H1 (cell line): ENCODE measurements around the gene ARSI. TPM values are rescaled to one million over a fixed set of nuclear protein-coding genes. Genes with fewer than 3 reads are reported as not detected.
A peak's percentile ranks its signal among the peaks of the same experiment; 100 is the strongest.

ENCODE experiments used
- CTCF ChIA-PET: fragments of 300-600 bp; sonication (Branson Sonifier 250); formaldehyde crosslinking; loops from one replicate; lab custom pipeline; 2021; ENCODE audit not compliant: partially characterized antibody; lab: Charles Lee
- POLR2A ChIA-PET: fragments of 300-600 bp; sonication (Branson Sonifier 250); formaldehyde crosslinking; loops from one replicate; lab custom pipeline; 2021; ENCODE audit warnings: inconsistent platforms; ENCODE audit not compliant: partially characterized antibody; lab: Charles Lee
- DNase-seq, 2 experiments: peaks; one replicate each; pipeline versions ENCODE4 v3.0.0 to v3.0.0-alpha.2; 2010 to 2022; ENCODE audit warnings: low spot score in 2 of 2, low read depth in 1 of 2, mixed read lengths in 1 of 2
- FAIRE-seq: peaks from 2 replicates; lab custom pipeline; 2011; peaks lifted over from hg19 to GRCh38; lab: Jason Lieb, UNC
- H2AFZ ChIP-seq: 2 replicates; pipeline ENCODE4 v1.8.1; 2012; ENCODE audit warnings: low read length, inconsistent platforms
- H2AK5ac ChIP-seq: 2 replicates; pipeline ENCODE4 v1.6.1; 2013; ENCODE audit warnings: low read depth, low read length
- H2BK120ac ChIP-seq: replicated peaks from 2 replicates; pipeline ENCODE3; 2013; ENCODE audit warnings: low read depth, low read length, inconsistent platforms
- H2BK12ac ChIP-seq: 2 replicates; pipeline ENCODE4 v1.6.1; 2013; ENCODE audit warnings: low read depth, low read length
- H2BK15ac ChIP-seq: 2 replicates; pipeline ENCODE4 v1.6.1; 2013; ENCODE audit warnings: low read length
- H2BK20ac ChIP-seq: 2 replicates; pipeline ENCODE4 v1.6.1; 2013; ENCODE audit warnings: low read length
- H2BK5ac ChIP-seq: 2 replicates; pipeline ENCODE4 v1.6.1; 2013; ENCODE audit warnings: low read depth, low read length
- H3K14ac ChIP-seq: 2 replicates; pipeline ENCODE4 v1.6.1; 2013; ENCODE audit warnings: inconsistent platforms; ENCODE audit not compliant: insufficient read length
- H3K18ac ChIP-seq: 2 replicates; pipeline ENCODE4 v1.6.1; 2013; ENCODE audit warnings: low read length; ENCODE audit errors: extremely low read depth
- H3K23ac ChIP-seq: 2 replicates; pipeline ENCODE4 v1.6.1; 2013; ENCODE audit warnings: inconsistent platforms; ENCODE audit not compliant: insufficient read length
- H3K23me2 ChIP-seq: 2 replicates; pipeline ENCODE4 v1.6.1; 2013; ENCODE audit warnings: low read depth, low read length
- H3K27ac ChIP-seq: 2 replicates; pipeline ENCODE4 v1.6.1; 2011; ENCODE audit warnings: low read depth, low read length, inconsistent platforms
- H3K27me3 ChIP-seq, 4 experiments: replicated peaks in 1 of 4; 1 replicate in 1 of 4; 2 replicates in 3 of 4; pipeline versions ENCODE4 v1.6.1 to v1.8.1; 2011 to 2013; ENCODE audit warnings: low read length in 3 of 4, mild to moderate bottlenecking in 3 of 4, inconsistent platforms in 2 of 4, mixed read lengths in 2 of 4, moderate library complexity in 1 of 4; ENCODE audit not compliant: control insufficient read depth in 3 of 4, insufficient read depth in 3 of 4; ENCODE audit errors: extremely low read depth in 1 of 4
- H3K36me3 ChIP-seq, 4 experiments: 2 replicates each; pipeline versions ENCODE4 v1.6.1 to v1.8.1; 2011 to 2013; ENCODE audit warnings: mild to moderate bottlenecking in 4 of 4, low read length in 3 of 4, moderate library complexity in 2 of 4, control low read depth in 1 of 4, inconsistent platforms in 1 of 4; ENCODE audit not compliant: insufficient read depth in 4 of 4, control insufficient read depth in 2 of 4
- H3K4ac ChIP-seq: replicated peaks from 2 replicates; pipeline ENCODE3; 2013; ENCODE audit warnings: low read length, low read depth, mixed read lengths, inconsistent platforms; ENCODE audit not compliant: insufficient read length
- H3K4me1 ChIP-seq, 4 experiments: replicated peaks in 1 of 4; 1 replicate in 1 of 4; 2 replicates in 3 of 4; pipeline versions ENCODE4 v1.6.1 to v1.8.1; 2011 to 2013; ENCODE audit warnings: low read length in 3 of 4, inconsistent platforms in 2 of 4, mixed read lengths in 1 of 4; ENCODE audit not compliant: insufficient read depth in 4 of 4, control insufficient read depth in 3 of 4
- H3K4me2 ChIP-seq, 2 experiments: 2 replicates each; pipeline versions ENCODE4 v1.6.1 to v1.8.1; 2011 to 2013; ENCODE audit warnings: low read depth in 2 of 2, low read length in 2 of 2, control low read depth in 1 of 2, inconsistent platforms in 1 of 2, mild to moderate bottlenecking in 1 of 2; ENCODE audit not compliant: insufficient read depth in 1 of 2
- H3K4me3 ChIP-seq, 4 experiments: fragments of 200-600, 300-600 bp in 1 of 4; sonication (generic), shearing (Covaris generic), sonication (Bioruptor Twin) in 1 of 4; 2 replicates each; pipeline versions ENCODE4 v1.5.1 to v1.8.1; 2011 to 2016; ENCODE audit warnings: low read length in 4 of 4, low read depth in 3 of 4, control low read depth in 2 of 4, inconsistent platforms in 2 of 4, mild to moderate bottlenecking in 2 of 4, mixed read lengths in 1 of 4, moderate library complexity in 1 of 4; ENCODE audit not compliant: insufficient read depth in 2 of 4; ENCODE audit errors: extremely low read depth in 1 of 4
- H3K56ac ChIP-seq: replicated peaks from 2 replicates; pipeline ENCODE3; 2013; ENCODE audit warnings: low read depth, mild to moderate bottlenecking, mixed read lengths, low read length, inconsistent platforms; ENCODE audit not compliant: insufficient read length
- H3K79me1 ChIP-seq: 2 replicates; pipeline ENCODE4 v1.6.1; 2013; ENCODE audit warnings: low read depth, low read length, control low read depth
- H3K79me2 ChIP-seq, 2 experiments: 2 replicates each; pipeline versions ENCODE4 v1.6.1 to v1.8.1; 2012 to 2013; ENCODE audit warnings: low read length in 2 of 2, mild to moderate bottlenecking in 2 of 2, inconsistent platforms in 1 of 2; ENCODE audit not compliant: insufficient read depth in 2 of 2, control insufficient read depth in 1 of 2
- H3K9ac ChIP-seq, 4 experiments: replicated peaks in 1 of 4; 1 replicate in 1 of 4; 2 replicates in 3 of 4; pipeline versions ENCODE4 v1.6.1 to v1.8.1; 2011 to 2013; ENCODE audit warnings: low read depth in 3 of 4, low read length in 3 of 4, control low read depth in 2 of 4, mild to moderate bottlenecking in 2 of 4, moderate library complexity in 2 of 4, inconsistent platforms in 1 of 4; ENCODE audit errors: extremely low read depth in 1 of 4
- H3K9me3 ChIP-seq, 2 experiments: 2 replicates each; pipeline versions ENCODE4 v1.6.1 to v1.8.1; 2012 to 2013; ENCODE audit warnings: mild to moderate bottlenecking in 2 of 2, moderate library complexity in 2 of 2, control low read depth in 1 of 2, inconsistent platforms in 1 of 2, low read depth in 1 of 2, low read length in 1 of 2, mixed read lengths in 1 of 2; ENCODE audit not compliant: insufficient read depth in 2 of 2
- H4K20me1 ChIP-seq, 2 experiments: replicated peaks in 1 of 2; 2 replicates each; pipeline versions ENCODE3 to v1.8.1; 2011 to 2013; ENCODE audit warnings: inconsistent platforms in 2 of 2, low read length in 2 of 2, mild to moderate bottlenecking in 1 of 2; ENCODE audit not compliant: insufficient read depth in 2 of 2, control insufficient read depth in 1 of 2
- H4K5ac ChIP-seq: 2 replicates; pipeline ENCODE4 v1.6.1; 2013; ENCODE audit warnings: low read length, low read depth, mixed read lengths, inconsistent platforms; ENCODE audit not compliant: insufficient read length
- H4K8ac ChIP-seq: 2 replicates; pipeline ENCODE4 v1.8.0; 2013; ENCODE audit warnings: mild to moderate bottlenecking, moderate library complexity, low read length, inconsistent platforms; ENCODE audit not compliant: insufficient read depth; ENCODE audit errors: extremely low read depth
- H4K91ac ChIP-seq: replicated peaks from 2 replicates; pipeline ENCODE3; 2013; ENCODE audit warnings: low read length, mixed read lengths, inconsistent platforms; ENCODE audit not compliant: insufficient read length
- POLR2AphosphoS5 ChIP-seq: IDR thresholded peaks from 2 replicates; pipeline ENCODE4 v1.6.1; 2011; ENCODE audit warnings: low read depth, low read length
- RAD21 ChIP-seq, 2 experiments: IDR thresholded peaks in 1 of 2; conservative IDR thresholded peaks in 1 of 2; 2 replicates each; pipeline ENCODE4 v1.6.1; 2011; ENCODE audit warnings: low read depth in 2 of 2, low read length in 2 of 2, improper control_type of control experiment in 1 of 2, inconsistent platforms in 1 of 2, mild to moderate bottlenecking in 1 of 2, moderate library complexity in 1 of 2
- WGBS, 2 experiments: shearing (Covaris generic) in 1 of 2; methylation state at CpG; one replicate each; pipeline versions ENCODE4 v1.1.6 to v1.1.7; 2013 to 2015; ENCODE audit warnings: low lambda C conversion rate in 2 of 2, mixed read lengths in 2 of 2, inconsistent platforms in 1 of 2, low coverage in 1 of 2, missing lambda C conversion rate in 1 of 2; ENCODE audit not compliant: insufficient replicate concordance in 2 of 2, insufficient coverage in 1 of 2, insufficient read length in 1 of 2; ENCODE audit errors: extremely low coverage in 1 of 2, missing lambda C conversion rate in 1 of 2; 5-methylcytosine and 5-hydroxymethylcytosine counted together
- polyA plus RNA-seq, 7 experiments: library from polyadenylated mRNA; depleted of rRNA in 3 of 7; stranded (reverse) in 5 of 7; unstranded in 2 of 7; fragments of >200 nt in 5 of 7; fragments of 200-250 nt in 2 of 7; gene quantifications; 1 replicate in 5 of 7; 2 replicates in 1 of 7; 4 replicates in 1 of 7; pipeline versions ENCODE4 v1.2.1 to v1.2.3, GENCODE V29; 2011 to 2013; ENCODE audit warnings: missing spikeins in 2 of 7, mixed read lengths in 2 of 7
- total RNA-seq: library from RNA; stranded (reverse); fragmentation: NEBNext Ultra II Directional; extraction: Animal tissue kit (Norgen Biotek cat#: 25700); gene quantifications from 2 replicates; pipeline ENCODE4 v1.2.1, GENCODE V29; 2021
- TF ChIP-seq, protein P1 (sequence below), 3 experiments: IDR thresholded peaks; 1 replicate in 2 of 3; 2 replicates in 1 of 3; pipeline versions ENCODE4 v1.5.1 to v1.6.1; 2011; ENCODE audit warnings: low read length in 3 of 3, mild to moderate bottlenecking in 3 of 3, inconsistent platforms in 2 of 3, low read depth in 1 of 3, moderate library complexity in 1 of 3; ENCODE audit not compliant: insufficient read depth in 1 of 3; ENCODE audit errors: control extremely low read depth in 1 of 3

The ARSI gene
- total and polyA plus RNA-seq, 2 of the 8 experiments (the other 6 are each of a cell fraction or from before 2014, with no cell fraction given), result 4.5 to 6.7 TPM

DNA sequence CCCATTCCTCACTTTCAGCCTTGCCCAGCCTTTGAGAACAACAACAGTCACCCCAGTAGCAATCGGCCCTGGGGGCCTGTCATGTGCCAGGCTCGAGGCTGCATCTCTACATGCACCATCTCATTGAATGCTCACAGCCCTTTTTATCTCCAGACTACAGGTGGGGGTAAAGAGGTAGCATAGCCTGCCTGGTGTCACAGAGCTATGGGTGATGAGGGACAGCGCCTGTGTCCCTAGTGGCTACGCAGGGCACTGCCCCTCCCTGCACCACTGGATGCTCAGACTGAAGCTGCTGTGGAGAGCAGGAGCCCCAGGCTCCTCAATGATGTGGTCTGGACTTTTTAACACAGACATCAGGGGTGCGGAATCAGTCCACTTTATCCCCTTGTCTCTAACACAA lies 15.9 kb downstream of the ARSI start:
- H3K79me2 ChIP-seq, result no peaks in the 10 kb centered on the region
- no peak overlapping the region for H3K4me2 ChIP-seq
- H3K18ac ChIP-seq, result no peak overlapping the region
- no peak overlapping the region for H2BK120ac ChIP-seq
- no peaks in the 10 kb centered on the region for H3K79me1 ChIP-seq
- FAIRE-seq (peak; percentile 42), DNase-seq (peak in 1 of 2 experiments; percentile 57)
- H2AFZ ChIP-seq, result no peak overlapping the region
- peaks cover 0 to 3% (median 0%) of the 10 kb centered on the region in 4 experiments; a peak in 2 of 7 replicates for H3K4me1 ChIP-seq
- ChIA-PET POLR2A (no interaction called here), CTCF (interaction anchor here (0.7 to 1.7 kb wide), 10 partner anchors 28 to 222 kb away, joined by 3 to 9 read pairs (median 3); no protein-coding TSS in a partner anchor)
- H4K8ac ChIP-seq, result no peak overlapping the region
- H3K4me3 ChIP-seq, result no peak overlapping the region
- H2AK5ac ChIP-seq, result no peak overlapping the region
- H3K23me2 ChIP-seq, result no peaks in the 10 kb centered on the region; the same call in 1 of the 2 replicates
- no peak overlapping the region for H4K5ac ChIP-seq
- H3K36me3 ChIP-seq, result no peaks in the 10 kb centered on the region
- no peaks in the 10 kb centered on the region for H3K9me3 ChIP-seq
- 62% methylated on average over 5 of the region's 5 CpGs; no CpG with 5 or more reads in 1 of the 2 experiments for WGBS, 2 experiments
- TF ChIP-seq RAD21 (IDR thresholded peaks at IDR 0.05 in 1 of 2, conservative IDR thresholded peaks at IDR 0.05 in 1 of 2; ENCODE audit: low read depth in 2 of 2, low read length in 2 of 2) (peak; percentile 55 to 68), POLR2AphosphoS5 (no peak)
- TF ChIP-seq, protein P1, sequence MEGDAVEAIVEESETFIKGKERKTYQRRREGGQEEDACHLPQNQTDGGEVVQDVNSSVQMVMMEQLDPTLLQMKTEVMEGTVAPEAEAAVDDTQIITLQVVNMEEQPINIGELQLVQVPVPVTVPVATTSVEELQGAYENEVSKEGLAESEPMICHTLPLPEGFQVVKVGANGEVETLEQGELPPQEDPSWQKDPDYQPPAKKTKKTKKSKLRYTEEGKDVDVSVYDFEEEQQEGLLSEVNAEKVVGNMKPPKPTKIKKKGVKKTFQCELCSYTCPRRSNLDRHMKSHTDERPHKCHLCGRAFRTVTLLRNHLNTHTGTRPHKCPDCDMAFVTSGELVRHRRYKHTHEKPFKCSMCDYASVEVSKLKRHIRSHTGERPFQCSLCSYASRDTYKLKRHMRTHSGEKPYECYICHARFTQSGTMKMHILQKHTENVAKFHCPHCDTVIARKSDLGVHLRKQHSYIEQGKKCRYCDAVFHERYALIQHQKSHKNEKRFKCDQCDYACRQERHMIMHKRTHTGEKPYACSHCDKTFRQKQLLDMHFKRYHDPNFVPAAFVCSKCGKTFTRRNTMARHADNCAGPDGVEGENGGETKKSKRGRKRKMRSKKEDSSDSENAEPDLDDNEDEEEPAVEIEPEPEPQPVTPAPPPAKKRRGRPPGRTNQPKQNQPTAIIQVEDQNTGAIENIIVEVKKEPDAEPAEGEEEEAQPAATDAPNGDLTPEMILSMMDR (IDR thresholded peaks at IDR 0.05; ENCODE audit: control extremely low read depth in 1 of 3, insufficient read depth in 1 of 3, low read depth in 1 of 3, low read length in 3 of 3), result peak in 2 of 3 experiments; percentile 93 to 97; a peak in 3 of 4 replicates
- no peak overlapping the region for H2BK15ac ChIP-seq
- H3K9ac ChIP-seq, result no peak overlapping the region
- H3K4ac ChIP-seq, result no peak overlapping the region
- no peak overlapping the region for H4K91ac ChIP-seq
- no peak overlapping the region for H3K27ac ChIP-seq
- H3K14ac ChIP-seq, result no peak overlapping the region
- H3K56ac ChIP-seq, result no peak overlapping the region
- no peak overlapping the region for H2BK12ac ChIP-seq
- H2BK5ac ChIP-seq, result no peak overlapping the region
- peaks cover 0 to 9% of the 10 kb centered on the region in 2 experiments for H4K20me1 ChIP-seq
- H3K23ac ChIP-seq, result no peak overlapping the region
- no peaks in the 10 kb centered on the region; a peak in 1 of 7 replicates for H3K27me3 ChIP-seq
- H2BK20ac ChIP-seq, result no peak overlapping the region
